NCI-H748 (cell line): ENCODE results near the gene ARHGAP29.
A peak's percentile ranks its signal among the peaks of the same experiment; 100 is the strongest.

Experiments
- DNase-seq: peaks from one replicate; lab custom pipeline; 2025; ENCODE audit not compliant: unreplicated experiment; lab: John Stamatoyannopoulos, UW

The ARHGAP29 gene, protein sequence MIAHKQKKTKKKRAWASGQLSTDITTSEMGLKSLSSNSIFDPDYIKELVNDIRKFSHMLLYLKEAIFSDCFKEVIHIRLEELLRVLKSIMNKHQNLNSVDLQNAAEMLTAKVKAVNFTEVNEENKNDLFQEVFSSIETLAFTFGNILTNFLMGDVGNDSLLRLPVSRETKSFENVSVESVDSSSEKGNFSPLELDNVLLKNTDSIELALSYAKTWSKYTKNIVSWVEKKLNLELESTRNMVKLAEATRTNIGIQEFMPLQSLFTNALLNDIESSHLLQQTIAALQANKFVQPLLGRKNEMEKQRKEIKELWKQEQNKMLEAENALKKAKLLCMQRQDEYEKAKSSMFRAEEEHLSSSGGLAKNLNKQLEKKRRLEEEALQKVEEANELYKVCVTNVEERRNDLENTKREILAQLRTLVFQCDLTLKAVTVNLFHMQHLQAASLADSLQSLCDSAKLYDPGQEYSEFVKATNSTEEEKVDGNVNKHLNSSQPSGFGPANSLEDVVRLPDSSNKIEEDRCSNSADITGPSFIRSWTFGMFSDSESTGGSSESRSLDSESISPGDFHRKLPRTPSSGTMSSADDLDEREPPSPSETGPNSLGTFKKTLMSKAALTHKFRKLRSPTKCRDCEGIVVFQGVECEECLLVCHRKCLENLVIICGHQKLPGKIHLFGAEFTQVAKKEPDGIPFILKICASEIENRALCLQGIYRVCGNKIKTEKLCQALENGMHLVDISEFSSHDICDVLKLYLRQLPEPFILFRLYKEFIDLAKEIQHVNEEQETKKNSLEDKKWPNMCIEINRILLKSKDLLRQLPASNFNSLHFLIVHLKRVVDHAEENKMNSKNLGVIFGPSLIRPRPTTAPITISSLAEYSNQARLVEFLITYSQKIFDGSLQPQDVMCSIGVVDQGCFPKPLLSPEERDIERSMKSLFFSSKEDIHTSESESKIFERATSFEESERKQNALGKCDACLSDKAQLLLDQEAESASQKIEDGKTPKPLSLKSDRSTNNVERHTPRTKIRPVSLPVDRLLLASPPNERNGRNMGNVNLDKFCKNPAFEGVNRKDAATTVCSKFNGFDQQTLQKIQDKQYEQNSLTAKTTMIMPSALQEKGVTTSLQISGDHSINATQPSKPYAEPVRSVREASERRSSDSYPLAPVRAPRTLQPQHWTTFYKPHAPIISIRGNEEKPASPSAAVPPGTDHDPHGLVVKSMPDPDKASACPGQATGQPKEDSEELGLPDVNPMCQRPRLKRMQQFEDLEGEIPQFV

DNA sequence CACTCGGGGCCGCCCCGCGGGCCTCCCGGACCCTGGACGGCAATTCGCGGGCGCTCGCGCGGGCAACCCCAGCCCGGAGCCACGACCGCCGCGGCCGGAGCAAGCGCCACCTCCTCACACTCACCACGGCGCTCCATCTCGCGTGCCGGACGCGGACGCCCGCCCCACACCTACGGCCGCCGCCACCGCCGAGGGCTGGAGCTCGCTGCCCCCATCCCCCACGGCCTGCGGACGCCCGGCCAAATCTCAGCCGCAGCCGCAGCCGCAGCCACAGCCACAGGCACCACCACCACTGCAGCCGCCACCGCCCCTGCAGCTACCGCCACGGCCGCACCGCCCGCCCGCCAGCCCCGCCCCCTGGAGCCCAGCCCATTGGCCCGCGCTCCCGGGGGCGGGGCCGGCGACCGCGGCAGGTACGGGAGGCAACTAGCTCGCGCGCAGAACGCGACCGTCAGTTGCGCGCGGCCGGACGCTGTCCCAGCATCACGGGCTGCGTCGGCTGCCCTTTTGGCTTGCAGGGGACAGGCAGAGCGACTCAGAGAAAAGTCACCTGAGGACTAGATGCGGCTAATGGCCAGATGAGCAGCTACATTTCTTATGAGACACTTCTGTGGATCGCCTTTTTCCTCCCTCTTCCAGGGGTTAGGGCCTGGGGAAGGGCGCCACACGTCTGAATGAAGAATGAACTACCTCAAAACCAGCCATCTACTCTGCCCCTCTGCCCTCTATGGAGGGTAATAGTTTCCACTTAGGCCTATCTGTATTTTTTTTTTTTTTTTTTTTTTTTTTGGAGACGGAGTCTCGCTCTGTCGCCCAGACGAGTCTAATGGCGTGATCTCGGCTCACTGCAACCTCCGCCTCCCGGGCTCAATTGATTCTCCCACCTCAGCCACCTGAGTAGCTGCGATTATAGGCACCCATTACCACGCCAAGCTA, at the start of gene ARHGAP29:
TSS of gene ARHGAP29 (minus strand) at position 294 of the 936 bp plus-strand sequence. CDS start 5,973 bp downstream, outside the sequence.
- peak; percentile 82 for DNase-seq

DNA sequence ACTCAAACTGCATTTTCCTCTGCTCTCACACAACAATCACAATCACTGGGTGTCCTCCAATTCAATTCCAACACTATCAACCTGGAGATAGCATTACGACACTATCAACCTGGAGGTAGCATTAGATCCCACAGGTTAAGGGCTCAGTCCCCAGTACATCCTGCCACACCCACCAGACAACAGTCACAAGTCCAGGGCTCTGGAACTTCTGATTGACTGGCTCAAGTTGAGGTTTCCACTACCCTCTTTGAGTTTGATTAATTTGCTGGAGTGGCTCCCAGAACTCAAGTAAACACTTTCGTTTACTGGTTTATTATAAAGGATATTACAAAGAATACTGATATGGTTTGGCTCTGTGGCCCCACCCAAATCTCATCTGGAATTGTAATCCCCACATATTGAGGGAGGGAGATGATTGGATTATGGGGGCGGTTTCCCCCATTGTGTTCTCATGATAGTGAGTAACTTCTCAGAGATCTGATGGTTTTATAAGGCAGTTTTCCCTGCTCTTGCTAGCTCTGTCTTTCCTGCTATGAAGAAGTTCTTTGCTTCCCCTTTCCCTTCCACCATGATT, 49.6 kb upstream of the ARHGAP29 start:
- no peak for DNase-seq

DNA sequence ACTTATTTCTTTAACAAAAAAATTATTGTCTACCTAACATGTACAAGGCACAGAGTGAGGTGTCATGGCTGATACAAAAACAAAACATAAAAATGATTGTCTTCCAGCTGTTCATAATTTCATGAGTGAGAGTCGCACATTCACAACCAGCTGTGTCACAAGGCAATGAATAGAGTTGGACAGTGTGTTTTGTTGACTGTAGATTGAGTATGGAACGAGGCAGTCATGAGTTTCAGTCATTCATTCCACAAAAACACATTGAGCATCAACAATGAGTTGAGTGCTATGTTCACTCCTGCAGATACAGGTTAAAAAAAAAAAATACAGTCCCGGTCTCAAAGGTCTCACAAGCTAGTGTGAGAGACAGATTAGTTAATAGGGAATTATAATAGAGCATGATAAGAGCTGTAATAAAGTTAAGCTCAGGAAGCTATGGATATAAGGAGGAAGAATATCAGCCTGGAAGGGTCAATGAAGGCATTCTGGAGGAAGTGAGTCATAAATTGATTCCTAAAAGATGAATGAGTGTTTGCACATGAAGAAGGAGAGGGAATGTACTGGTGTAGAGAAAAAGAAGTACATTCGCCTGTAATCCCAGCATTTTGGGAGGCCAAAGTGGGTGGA, 47.8 kb upstream of the ARHGAP29 start:
- DNase-seq = no peak

DNA sequence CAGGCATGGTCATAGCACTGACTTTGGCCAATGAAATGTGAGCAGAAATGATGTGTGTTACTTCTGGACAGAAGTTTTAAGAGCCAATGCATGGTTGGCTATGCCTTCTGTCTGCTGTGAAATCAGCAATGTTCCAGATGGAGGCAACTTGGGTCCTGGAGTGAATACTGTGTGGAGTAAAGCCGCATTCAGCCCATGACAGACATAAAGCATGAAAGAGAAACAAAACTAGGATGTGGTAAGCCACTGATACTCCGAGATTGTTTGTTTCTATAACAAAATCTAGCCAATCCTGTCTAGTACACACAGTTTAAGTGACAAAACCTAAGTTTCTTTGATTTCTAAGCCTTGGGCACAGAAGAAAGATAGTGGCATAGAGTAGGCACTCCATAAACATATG, 47.1 kb upstream of the ARHGAP29 start:
- DNase-seq = no peak

DNA sequence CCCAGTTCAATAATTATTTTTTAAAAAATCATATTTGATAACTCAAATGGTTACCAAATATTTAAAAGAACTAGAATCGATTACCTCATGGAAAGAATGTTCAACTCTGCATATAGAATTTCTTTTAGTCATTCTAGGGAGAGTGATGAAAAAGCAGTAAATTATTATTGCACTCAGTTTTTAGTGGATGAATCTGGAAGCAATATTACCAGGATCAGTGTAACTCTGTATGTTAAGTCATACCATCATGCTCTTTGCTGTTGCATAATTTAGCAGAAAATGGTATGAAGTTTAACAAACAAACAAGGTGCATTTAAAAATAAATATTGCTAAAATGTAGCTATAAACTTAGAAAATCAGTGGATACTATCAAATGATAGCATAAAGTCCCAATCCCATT, 46.1 kb upstream of the ARHGAP29 start:
- no peak for DNase-seq

DNA sequence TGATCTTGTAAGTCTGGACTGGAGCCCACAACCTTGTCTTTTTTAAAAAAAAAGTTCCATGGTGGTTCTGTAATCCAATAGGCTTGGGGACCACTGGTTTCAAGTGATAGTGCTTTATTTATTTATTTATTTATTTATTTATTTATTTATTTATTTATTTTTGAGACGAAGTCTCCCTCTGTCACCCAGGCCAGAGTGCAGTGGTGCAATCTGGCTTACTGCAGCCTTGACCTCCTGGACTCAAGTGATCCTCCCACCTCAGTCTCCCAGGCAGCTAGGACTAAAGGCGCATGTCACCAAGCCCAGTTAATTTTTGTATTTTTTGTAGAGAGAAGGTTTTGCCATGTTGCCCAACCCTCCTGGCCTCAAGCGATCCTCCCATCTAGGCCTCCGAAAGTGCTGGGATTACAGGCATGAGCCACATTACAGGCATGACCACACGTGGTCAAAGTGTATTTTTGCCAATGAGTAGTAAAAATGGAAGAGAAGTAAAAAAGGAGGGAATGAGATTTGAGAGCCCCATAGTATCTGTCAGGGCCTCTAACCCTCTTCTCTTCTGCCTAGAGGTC, 44.8 kb upstream of the ARHGAP29 start:
- DNase-seq = no peak

DNA sequence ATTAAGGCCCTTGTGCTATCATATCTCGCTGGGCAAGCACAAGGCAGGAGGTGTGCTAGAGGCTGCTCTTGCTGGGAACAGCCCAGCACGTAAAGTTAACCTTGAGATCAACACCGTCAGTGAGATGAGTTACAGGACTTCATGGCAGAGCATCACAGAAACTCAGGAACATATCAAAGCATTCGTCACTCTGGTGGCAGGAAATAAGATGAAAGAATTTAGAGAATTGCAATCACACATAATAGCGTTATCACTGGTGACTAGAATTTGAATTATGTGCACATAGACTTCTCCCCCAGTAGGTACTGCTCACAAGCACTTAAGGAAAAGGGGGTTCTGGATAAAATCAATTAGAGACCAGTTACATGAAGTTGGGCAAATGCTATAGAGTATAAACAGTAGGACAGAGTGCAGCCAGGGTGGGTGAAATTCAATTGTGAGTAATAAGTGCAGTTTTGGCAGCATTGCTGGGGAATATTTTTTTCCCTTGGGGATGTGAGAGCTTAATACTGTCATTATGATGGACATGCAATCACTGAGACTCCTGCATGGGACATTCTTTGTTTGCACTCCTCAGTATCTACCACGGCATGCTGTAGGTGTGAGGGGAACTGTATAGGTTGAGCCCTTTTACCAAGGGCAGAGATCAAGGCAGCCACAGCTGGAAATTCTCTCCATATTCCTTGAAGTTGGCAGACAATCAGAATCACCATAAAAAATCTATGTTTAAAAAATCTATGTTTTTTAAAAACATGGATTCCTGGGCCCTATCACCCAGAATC, 44.2 kb upstream of the ARHGAP29 start:
- no peak for DNase-seq

DNA sequence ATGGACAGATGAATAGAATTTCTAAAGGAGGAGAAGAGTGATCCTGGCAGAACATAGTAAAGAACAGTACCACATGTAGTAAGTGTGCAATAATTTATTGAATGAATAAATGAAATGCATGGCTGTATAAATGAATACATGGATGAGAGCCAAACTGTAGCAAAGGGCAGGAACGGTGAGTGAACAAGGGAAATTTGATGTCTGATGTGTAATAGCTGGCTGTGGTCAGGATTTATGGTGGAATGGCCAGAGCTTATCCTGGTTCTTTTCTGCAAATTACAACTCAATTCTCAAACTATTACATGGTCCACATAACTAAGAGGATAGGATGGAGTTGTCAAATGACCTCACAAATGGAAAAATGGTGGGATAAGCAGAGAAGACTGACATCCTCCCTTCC, 43.2 kb upstream of the ARHGAP29 start:
- DNase-seq = no peak

DNA sequence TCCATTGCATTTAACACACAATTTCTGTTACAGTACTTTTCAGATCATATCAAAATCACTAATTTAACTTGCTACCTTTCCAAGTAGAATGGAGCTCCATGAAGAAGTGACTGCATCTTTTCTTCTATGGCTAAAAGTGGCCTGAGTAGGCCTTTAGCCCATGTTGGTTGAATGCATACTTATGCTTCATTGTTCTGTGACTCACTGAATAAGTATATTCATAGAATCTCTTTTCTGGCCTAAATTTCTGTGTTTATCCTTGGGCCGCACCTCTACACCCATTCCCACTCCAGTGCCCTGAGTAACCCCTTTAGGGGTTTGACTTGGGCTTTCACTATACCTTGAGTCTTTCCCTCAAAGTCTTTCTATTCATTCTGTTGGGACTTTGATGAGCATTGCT, 42.1 kb upstream of the ARHGAP29 start:
- no peak for DNase-seq

DNA sequence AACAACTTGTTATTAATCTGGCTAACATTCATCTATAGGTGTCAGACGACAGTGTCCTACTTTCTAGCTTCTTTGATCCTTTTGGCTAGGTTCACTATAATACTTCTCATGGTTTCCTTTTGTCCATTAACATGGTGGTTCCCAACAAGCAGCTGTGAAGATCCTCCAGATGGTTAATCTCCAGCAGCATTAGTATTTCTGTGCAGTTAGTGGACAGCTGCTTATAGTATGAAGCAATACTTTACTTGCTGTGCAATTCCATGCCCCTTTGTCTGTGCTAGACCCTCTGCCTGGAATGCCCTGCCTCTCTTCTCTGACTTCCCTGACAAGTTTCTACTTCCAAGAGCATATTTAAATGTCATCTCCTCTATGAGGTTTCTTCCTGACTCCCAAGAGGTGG, 41.7 kb upstream of the ARHGAP29 start:
- DNase-seq = no peak

DNA sequence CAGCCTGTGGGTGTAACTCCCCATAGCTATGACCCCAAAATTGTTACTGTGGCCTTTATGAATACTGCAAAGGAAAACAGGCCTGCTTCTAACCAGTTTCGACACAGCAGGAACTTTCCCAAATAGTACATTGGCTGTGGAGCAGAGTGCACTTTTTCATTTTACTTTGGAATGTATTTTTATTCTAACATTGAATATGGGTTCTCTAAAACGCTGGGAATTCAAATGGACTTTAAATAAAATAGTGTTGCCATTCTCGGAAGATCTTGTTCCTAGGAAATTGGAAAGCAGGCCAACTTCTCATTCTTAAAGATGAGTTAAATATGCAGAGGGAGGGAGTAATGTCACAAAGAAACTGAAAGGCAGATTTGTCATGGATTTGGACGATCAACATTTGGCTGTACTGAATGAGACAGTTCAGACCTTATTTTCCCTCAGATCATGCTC, 39.6 kb upstream of the ARHGAP29 start:
- DNase-seq = no peak

DNA sequence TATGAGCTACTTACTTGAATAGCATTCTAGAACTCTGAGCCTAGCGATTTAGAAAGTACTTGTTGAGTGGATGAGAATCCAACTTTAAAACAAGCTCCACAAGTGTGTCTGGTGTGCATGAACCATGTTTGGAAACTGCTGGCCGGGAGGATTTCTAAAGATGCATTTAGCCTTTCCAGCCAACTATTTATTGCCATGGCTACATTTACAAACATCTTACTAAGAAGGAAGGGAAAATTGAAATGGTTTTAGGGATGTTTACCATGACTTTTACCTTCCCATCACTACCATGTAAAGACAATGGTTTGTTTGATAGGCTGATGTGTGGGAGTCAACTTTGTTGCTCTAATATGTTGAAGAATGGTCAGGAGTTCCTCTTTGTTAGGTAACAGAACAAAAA, 37.7 kb upstream of the ARHGAP29 start:
- no peak for DNase-seq

DNA sequence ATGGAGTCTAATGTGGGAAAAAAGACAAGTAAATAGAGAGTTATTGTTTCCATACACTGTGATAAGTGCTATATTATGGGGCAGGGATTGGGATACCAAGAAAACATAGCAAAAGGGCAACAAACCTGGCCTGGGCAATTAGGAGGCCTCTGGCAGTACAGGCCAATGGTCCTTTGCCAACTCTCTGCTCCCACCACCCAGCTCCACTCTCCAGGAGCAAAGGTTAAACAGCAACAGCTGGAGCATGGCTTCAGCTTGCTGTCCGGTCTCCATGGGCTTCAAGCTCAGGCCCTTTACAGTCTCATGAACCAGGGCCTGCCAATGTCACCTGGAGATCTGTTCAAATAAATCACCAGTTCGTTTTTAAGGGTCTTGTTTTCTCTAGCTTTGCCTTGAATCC, 37.2 kb upstream of the ARHGAP29 start:
- no peak for DNase-seq

DNA sequence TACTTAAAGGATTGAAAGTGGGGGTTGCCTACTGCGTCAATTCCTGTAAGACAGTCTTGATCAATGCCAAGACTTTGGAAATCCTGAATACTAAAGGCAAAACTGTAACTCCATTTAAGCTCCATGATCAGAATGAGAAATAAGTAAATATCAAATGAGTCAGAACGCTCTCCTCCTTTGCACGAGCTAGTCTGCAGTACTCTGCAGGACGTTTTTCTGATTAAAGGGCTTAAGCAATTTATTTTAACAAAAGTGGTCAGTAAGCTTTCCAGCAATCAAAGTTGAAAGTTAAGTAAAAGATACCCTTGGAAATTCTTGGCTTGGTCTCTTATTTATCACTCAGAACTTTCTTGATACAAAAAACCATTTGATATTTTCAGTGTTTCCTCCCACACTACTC, 35.7 kb upstream of the ARHGAP29 start:
- DNase-seq = no peak

DNA sequence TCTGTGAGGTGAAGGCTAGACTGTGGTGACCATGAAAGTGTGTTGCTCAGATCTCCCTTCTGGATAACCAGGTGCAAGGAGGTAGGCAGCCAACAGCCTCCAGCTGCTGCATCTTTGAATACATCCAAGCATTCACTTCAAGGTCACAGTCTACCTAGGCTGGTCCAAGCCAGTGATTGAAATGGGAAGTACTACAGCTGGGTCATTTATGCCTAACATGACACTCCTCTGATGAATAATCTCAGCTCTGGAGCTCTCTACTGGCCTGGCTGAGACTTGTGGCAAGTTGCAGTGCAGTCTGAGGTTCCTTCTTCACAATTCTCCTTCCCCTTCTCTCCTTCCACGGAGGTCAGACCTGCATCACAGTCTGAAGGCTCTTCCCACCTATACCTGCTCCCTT, 35.0 kb upstream of the ARHGAP29 start:
- no peak for DNase-seq

DNA sequence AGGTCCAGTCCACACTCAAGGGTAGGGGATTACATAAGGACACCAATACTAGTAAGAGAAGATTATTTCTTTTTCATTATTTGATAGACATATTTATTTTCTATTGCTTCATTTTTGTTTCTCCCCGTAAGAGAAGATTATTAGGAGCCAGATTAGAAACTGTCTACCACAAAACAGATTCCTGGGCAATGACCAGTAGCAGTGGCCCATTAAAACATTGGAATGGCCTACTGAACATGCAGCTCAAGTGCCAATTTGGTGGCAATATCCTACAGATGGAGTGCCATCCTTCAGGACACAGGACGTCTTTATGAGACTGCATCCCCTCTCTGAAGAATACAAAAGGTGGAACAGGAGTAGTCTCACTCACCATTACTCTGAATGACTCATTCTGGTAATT, 34.0 kb upstream of the ARHGAP29 start:
- DNase-seq = no peak

DNA sequence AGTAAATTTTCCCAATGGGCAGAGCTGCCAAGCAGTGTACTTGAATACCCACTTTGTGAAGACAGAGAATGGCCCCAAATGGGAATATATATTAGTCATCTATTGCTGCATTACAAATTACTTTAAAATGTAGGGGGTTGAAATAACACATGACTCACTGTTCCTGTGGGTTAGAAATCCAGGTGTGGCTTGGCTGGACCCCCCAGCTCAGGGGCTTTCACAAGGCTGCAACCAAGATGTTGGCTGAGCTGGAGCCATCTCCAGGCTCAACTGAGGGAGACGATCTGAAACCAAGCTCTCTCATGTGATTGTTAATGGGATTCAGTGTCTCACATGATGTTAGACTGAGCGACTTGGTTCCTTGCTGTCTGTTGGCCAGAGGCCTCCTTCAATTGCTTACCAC, 33.4 kb upstream of the ARHGAP29 start:
- DNase-seq = no peak

DNA sequence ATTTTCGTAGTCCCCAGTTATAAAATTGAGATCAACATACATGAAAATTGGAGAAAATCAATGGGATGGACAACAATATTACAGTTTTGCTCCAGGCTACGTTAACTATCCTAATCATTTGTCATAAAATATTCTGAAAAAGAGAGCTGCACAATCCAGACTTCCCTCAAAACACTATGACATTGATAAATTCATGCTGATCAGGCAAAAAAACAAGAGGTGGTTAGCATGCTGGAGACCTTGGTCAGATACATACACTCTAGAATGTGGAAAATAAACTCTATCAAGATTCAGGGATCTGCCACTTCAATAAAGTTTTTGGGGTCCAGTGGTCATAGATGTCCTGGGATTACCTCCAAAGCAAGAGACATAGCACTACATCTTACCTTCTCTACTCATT, 32.5 kb upstream of the ARHGAP29 start:
- no peak for DNase-seq
